ENCODE measurements around the gene PTPN2. TPM values are rescaled to one million over a fixed set of nuclear protein-coding genes. Genes with fewer than 3 reads are reported as not detected.

Gene PTPN2
- total and polyA plus RNA-seq, 4 donors: 26.6 to 52.9 (median 37.4) TPM

DNA sequence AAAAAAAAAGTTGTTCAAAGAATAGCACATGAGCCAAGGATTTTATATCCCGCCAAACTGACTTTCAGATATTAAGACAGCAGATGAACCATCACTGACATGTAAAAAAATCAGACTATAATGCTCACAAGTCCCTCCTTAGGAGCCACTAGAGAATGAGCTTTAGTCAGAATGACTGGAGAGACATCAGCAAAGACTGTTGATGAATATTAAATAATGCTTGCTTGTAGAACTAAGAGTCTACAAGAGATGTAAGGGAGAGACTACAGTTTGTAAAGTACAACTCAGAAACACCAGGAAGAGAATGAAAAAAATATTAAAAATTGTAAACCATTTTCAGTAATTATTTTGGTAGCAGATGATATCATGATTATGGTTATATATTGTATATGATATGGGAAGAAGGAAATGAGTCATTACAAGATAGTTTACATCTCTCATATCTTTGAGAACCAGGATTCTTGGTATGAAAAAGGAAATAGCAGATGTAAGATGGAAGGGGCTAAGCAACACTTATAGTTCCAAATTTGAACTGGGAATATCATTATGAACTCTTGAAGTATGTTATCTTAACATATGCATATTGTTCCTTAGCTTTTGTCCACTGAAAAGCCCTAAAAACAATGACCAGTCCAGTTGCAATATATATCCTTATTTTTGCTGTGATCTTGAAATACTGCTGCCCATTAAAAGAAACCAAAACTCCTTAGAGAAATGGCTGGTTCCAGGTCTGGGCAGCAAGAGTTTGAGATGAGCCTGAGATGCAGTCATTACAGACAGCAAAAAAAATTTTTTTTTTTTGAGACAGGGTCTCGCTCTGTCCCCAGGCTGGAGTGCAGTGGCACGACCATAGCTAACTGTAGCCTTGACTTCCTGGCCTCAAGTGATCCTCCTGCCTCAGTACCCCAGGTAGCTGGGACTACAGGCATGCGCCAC, 55.7 kb downstream of the PTPN2 start:
- H3K27ac ChIP-seq (ENCODE audit: low read depth in 1 of 2, low read length in 2 of 2): no peak overlapping the region
- H3K36me3 ChIP-seq (ENCODE audit: control insufficient read depth in 1 of 2, insufficient read depth in 2 of 2, low read length in 1 of 2): peaks cover 4% of the 10 kb centered on the region in 2 donors
- WGBS, 2 donors: 97 to 99% methylated on average over 4 of the region's 4 CpGs
- no peaks in the 10 kb centered on the region for H3K4me1 ChIP-seq (ENCODE audit: control insufficient read depth in 1 of 2, insufficient read depth in 2 of 2, low read length in 2 of 2)
- DNase-seq (no peak), ATAC-seq (ENCODE audit: low FRiP score) (no peak)
- H3K9me3 ChIP-seq (ENCODE audit: control insufficient read depth, low read length): no peaks in the 10 kb centered on the region
- no peak overlapping the region for H3K4me3 ChIP-seq (ENCODE audit: low read length in 2 of 2)
- H3K27me3 ChIP-seq (ENCODE audit: control insufficient read depth in 1 of 2, insufficient read depth in 2 of 2, low read length in 1 of 2): no peaks in the 10 kb centered on the region
- intact Hi-C loops (cut with DNase I): loop anchor here in 1 of 2 donors (10.0 kb wide), 1 partner anchor 56 kb away; the partner anchor contains the start of gene PTPN2

GRCh38 chr18:12827588-12827987, 56.4 kb downstream of the PTPN2 start:
- DNase-seq (no peak), ATAC-seq (ENCODE audit: low FRiP score) (no peak)
- no peaks in the 10 kb centered on the region for H3K9me3 ChIP-seq (ENCODE audit: control insufficient read depth, low read length)
- no peaks in the 10 kb centered on the region for H3K4me1 ChIP-seq (ENCODE audit: control insufficient read depth in 1 of 2, insufficient read depth in 2 of 2, low read length in 2 of 2)
- H3K27me3 ChIP-seq (ENCODE audit: control insufficient read depth in 1 of 2, insufficient read depth in 2 of 2, low read length in 1 of 2): no peaks in the 10 kb centered on the region
- peaks cover 2 to 4% of the 10 kb centered on the region in 2 donors for H3K36me3 ChIP-seq (ENCODE audit: control insufficient read depth in 1 of 2, insufficient read depth in 2 of 2, low read length in 1 of 2)
- intact Hi-C loops (cut with DNase I): loop anchor here in 1 of 2 donors (10.0 kb wide), 1 partner anchor 57 kb away; the partner anchor contains the start of gene PTPN2
- H3K27ac ChIP-seq (ENCODE audit: low read depth in 1 of 2, low read length in 2 of 2): no peak overlapping the region
- WGBS, 2 donors: 98% methylated on average over 3 of the region's 3 CpGs
- H3K4me3 ChIP-seq (ENCODE audit: low read length in 2 of 2): no peak overlapping the region

GRCh38 chr18:12825230-12825629, 58.8 kb downstream of the PTPN2 start:
- no peaks in the 10 kb centered on the region for H3K9me3 ChIP-seq (ENCODE audit: control insufficient read depth, low read length)
- no peak overlapping the region for H3K27ac ChIP-seq (ENCODE audit: low read depth in 1 of 2, low read length in 2 of 2)
- no peak overlapping the region for H3K4me3 ChIP-seq (ENCODE audit: low read length in 2 of 2)
- H3K4me1 ChIP-seq (ENCODE audit: control insufficient read depth in 1 of 2, insufficient read depth in 2 of 2, low read length in 2 of 2): no peaks in the 10 kb centered on the region
- no peaks in the 10 kb centered on the region for H3K27me3 ChIP-seq (ENCODE audit: control insufficient read depth in 1 of 2, insufficient read depth in 2 of 2, low read length in 1 of 2)
- no peak for ATAC-seq (ENCODE audit: low FRiP score)
- 93 to 96% methylated on average over 2 of the region's 2 CpGs for WGBS, 2 donors
- no peaks in the 10 kb centered on the region for H3K36me3 ChIP-seq (ENCODE audit: control insufficient read depth in 1 of 2, insufficient read depth in 2 of 2, low read length in 1 of 2)
- DNase-seq: no peak
- intact Hi-C loops (cut with DNase I): loop anchor here in 1 of 2 donors (10.0 kb wide), 1 partner anchor 60 kb away; the partner anchor contains the start of gene PTPN2

DNA sequence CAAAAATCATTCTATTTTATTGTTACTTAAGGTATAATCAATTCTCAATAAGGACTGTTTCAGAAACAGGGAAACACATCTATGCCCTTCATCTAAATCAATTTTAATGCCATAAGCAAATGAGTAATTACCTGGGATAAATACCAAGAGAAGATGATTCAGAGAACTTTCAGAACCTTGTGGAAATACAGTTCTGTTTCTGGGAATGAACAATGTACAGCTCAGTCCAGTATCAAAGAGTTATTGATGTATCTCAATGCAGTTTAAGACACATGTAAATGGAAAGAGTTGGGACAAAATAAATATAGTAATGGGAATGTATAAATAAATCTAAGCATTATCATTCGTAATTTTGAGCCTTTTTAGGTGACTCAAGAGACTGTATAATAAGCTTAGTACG, 60.1 kb downstream of the PTPN2 start:
- intact Hi-C loops (cut with DNase I): loop anchor here in 1 of 2 donors (10.0 kb wide), 1 partner anchor 61 kb away; the partner anchor contains the start of gene PTPN2
- WGBS, 2 donors: 94 to 96% methylated on average over 2 of the region's 2 CpGs
- no peak overlapping the region for H3K4me3 ChIP-seq (ENCODE audit: low read length in 2 of 2)
- H3K36me3 ChIP-seq (ENCODE audit: control insufficient read depth in 1 of 2, insufficient read depth in 2 of 2, low read length in 1 of 2): no peaks in the 10 kb centered on the region
- no peaks in the 10 kb centered on the region for H3K27me3 ChIP-seq (ENCODE audit: control insufficient read depth in 1 of 2, insufficient read depth in 2 of 2, low read length in 1 of 2)
- DNase-seq (no peak), ATAC-seq (ENCODE audit: low FRiP score) (no peak)
- no peaks in the 10 kb centered on the region for H3K4me1 ChIP-seq (ENCODE audit: control insufficient read depth in 1 of 2, insufficient read depth in 2 of 2, low read length in 2 of 2)
- H3K9me3 ChIP-seq (ENCODE audit: control insufficient read depth, low read length): no peaks in the 10 kb centered on the region
- H3K27ac ChIP-seq (ENCODE audit: low read depth in 1 of 2, low read length in 2 of 2): no peak overlapping the region

- Histone ChIP-seq H3K4me1 (ENCODE audit: control insufficient read depth in 1 of 2, insufficient read depth in 2 of 2, low read length in 2 of 2) (no peaks in the 10 kb centered on the region), H3K36me3 (ENCODE audit: control insufficient read depth in 1 of 2, insufficient read depth in 2 of 2, low read length in 1 of 2) (no peaks in the 10 kb centered on the region), H3K4me3 (ENCODE audit: low read length in 2 of 2) (no peak overlapping the region), H3K9me3 (ENCODE audit: control insufficient read depth, low read length) (no peaks in the 10 kb centered on the region), H3K27ac (ENCODE audit: low read depth in 1 of 2, low read length in 2 of 2) (no peak overlapping the region), H3K27me3 (ENCODE audit: control insufficient read depth in 1 of 2, insufficient read depth in 2 of 2, low read length in 1 of 2) (no peaks in the 10 kb centered on the region)
- no peak for ATAC-seq (ENCODE audit: low FRiP score)
- no peak for DNase-seq
- WGBS, 2 donors: 86 to 88% methylated on average over 3 of the region's 3 CpGs
- intact Hi-C loops (cut with DNase I): loop anchor here in 1 of 2 donors (10.0 kb wide), 1 partner anchor 63 kb away; the partner anchor contains the start of gene PTPN2
Observed at GRCh38 chr18:12821408-12821807, 62.6 kb downstream of the PTPN2 start.

GRCh38 chr18:12820506-12820905, 63.5 kb downstream of the PTPN2 start:
- DNase-seq: no peak
- no peak overlapping the region for H3K27ac ChIP-seq (ENCODE audit: low read depth in 1 of 2, low read length in 2 of 2)
- intact Hi-C loops (cut with DNase I): loop anchor here in 1 of 2 donors (10.0 kb wide), 1 partner anchor 64 kb away; the partner anchor contains the start of gene PTPN2
- H3K27me3 ChIP-seq (ENCODE audit: control insufficient read depth in 1 of 2, insufficient read depth in 2 of 2, low read length in 1 of 2): no peaks in the 10 kb centered on the region
- H3K9me3 ChIP-seq (ENCODE audit: control insufficient read depth, low read length): no peaks in the 10 kb centered on the region
- WGBS, 2 donors: 1 to 12% methylated on average over 6 of the region's 6 CpGs
- H3K36me3 ChIP-seq (ENCODE audit: control insufficient read depth in 1 of 2, insufficient read depth in 2 of 2, low read length in 1 of 2): peaks cover 0 to 1% of the 10 kb centered on the region in 2 donors
- H3K4me1 ChIP-seq (ENCODE audit: control insufficient read depth in 1 of 2, insufficient read depth in 2 of 2, low read length in 2 of 2): no peaks in the 10 kb centered on the region
- no peak for ATAC-seq (ENCODE audit: low FRiP score)
- no peak overlapping the region for H3K4me3 ChIP-seq (ENCODE audit: low read length in 2 of 2)

GRCh38 chr18:12819841-12820240, 64.2 kb downstream of the PTPN2 start:
- 48 to 50% methylated on average over 5 of the region's 5 CpGs for WGBS, 2 donors
- H3K4me3 ChIP-seq (ENCODE audit: low read length in 2 of 2): no peak overlapping the region
- H3K9me3 ChIP-seq (ENCODE audit: control insufficient read depth, low read length): no peaks in the 10 kb centered on the region
- ATAC-seq (ENCODE audit: low FRiP score): no peak
- peaks cover 0 to 1% of the 10 kb centered on the region in 2 donors for H3K36me3 ChIP-seq (ENCODE audit: control insufficient read depth in 1 of 2, insufficient read depth in 2 of 2, low read length in 1 of 2)
- DNase-seq: no peak
- intact Hi-C loops (cut with DNase I): loop anchor here in 1 of 2 donors (10.0 kb wide), 1 partner anchor 65 kb away; the partner anchor contains the start of gene PTPN2
- H3K27ac ChIP-seq (ENCODE audit: low read depth in 1 of 2, low read length in 2 of 2): no peak overlapping the region
- H3K4me1 ChIP-seq (ENCODE audit: control insufficient read depth in 1 of 2, insufficient read depth in 2 of 2, low read length in 2 of 2): no peaks in the 10 kb centered on the region
- H3K27me3 ChIP-seq (ENCODE audit: control insufficient read depth in 1 of 2, insufficient read depth in 2 of 2, low read length in 1 of 2): no peaks in the 10 kb centered on the region

GRCh38 chr18:12819322-12819721, 64.7 kb downstream of the PTPN2 start:
- DNase-seq (no peak), ATAC-seq (ENCODE audit: low FRiP score) (no peak)
- Histone ChIP-seq H3K27me3 (ENCODE audit: control insufficient read depth in 1 of 2, insufficient read depth in 2 of 2, low read length in 1 of 2) (no peaks in the 10 kb centered on the region), H3K9me3 (ENCODE audit: control insufficient read depth, low read length) (no peaks in the 10 kb centered on the region), H3K4me1 (ENCODE audit: control insufficient read depth in 1 of 2, insufficient read depth in 2 of 2, low read length in 2 of 2) (no peaks in the 10 kb centered on the region), H3K27ac (ENCODE audit: low read depth in 1 of 2, low read length in 2 of 2) (no peak overlapping the region), H3K4me3 (ENCODE audit: low read length in 2 of 2) (no peak overlapping the region), H3K36me3 (ENCODE audit: control insufficient read depth in 1 of 2, insufficient read depth in 2 of 2, low read length in 1 of 2) (peaks cover 0 to 1% of the 10 kb centered on the region in 2 donors)
- intact Hi-C loops (cut with DNase I): no loop called here
- WGBS, 2 donors: 74 to 79% methylated on average over 3 of the region's 3 CpGs

All from aorta (tissue), 5 donors.